ENCODE results near the gene PROZ.
"Not testable (repeated sequence)": the region's sequence is repeated elsewhere in the genome, so short reads cannot be mapped to it uniquely, and the experiment has no call there.

Gene PROZ

DNA sequence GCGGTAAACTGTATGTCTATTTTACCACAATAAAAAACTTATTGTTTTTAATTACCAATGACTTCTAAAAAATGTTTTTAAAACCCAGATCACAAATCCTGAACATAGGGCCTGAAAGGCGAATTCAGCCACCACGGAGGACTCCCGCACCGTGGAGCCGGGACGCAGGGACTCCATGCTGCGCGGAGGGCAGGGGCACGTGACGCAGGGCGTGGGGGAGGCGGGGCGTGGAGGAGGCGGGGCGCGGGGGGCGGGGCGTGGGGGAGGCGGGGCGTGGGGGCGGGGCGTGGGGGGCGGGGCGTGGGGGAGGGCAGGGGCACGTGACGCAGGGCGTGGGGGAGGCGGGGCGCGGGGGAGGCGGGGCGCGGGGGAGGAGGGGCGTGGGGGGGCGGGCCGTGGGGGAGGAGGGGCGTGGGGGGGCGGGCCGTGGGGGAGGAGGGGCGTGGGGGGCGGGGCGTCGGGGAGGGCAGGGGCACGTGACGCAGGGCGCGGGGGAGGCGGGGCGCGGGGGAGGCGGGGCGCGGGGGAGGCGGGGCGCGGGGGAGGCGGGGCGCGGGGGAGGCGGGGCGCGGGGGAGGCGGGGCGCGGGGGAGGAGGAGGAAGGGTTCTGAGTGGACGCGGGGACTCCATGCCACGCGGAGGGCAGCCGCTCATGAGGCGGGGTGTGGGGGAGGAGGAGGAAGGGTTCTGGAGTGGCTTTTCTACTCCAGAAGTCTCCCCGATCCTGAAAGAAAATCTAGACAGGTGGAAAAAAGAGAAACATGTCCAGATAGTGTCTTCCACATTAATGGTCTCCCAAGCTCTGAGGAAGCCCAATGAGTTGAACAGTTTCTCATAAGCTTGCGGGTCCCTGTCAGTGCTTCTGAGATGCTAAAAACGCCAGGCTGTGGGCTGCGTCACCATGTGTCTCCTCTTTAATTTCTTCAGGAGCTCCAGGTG, 4.4 kb upstream of the PROZ start:
- DNase-seq = peak in 54 of 58 donors; percentile 15 to 88 (median 67)

DNA sequence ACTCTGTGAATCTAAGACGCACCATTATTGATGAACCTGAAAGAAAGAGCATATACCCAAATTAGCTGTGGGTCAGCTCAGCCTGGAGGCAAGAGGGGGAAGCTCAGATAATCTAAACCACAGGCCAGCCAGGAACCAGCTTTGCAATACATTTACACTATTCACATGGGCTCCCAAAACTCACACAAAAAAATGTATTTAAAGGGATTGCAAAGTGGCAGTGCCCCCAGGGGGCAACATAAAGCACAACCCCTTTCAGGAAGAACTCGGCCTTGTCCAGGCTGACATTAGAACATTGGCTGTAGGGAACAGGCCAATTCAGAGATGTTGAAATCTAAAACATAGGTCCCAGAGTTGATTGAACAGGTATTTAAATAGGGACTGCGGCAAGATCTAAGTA, 3.2 kb upstream of the PROZ start:
- no peak for DNase-seq

DNA sequence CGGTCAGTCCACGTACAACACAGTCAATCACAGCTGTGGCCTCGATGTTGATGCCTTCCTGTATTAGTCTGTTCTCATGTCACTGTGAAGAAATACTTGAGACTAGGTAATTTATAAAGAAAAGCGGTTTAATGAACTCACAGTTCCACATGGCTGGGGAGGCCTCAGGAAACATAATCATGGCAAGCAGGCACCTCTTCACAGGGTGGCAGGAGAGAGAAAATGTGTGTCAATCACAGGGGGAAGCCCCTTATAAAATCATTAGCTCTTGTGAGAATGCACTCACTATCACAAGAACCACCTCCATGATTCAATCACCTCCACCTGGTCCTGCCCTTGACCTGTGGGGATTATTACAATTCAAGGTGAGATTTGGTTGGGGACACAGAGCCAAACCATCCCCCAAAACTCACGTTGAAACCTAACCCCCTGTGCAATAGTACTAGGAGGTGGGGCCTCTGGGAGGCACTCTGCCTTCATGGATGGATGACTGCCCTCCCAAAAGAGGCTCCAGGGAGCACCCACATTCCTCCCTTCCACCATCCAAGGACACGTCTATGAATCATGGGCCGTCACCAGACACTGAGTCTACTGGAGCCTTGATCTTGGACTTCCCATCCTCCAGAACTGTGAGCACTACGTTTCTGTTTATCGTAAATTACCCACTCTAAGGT, 2.3 kb upstream of the PROZ start:
- DNase-seq = no peak

DNA sequence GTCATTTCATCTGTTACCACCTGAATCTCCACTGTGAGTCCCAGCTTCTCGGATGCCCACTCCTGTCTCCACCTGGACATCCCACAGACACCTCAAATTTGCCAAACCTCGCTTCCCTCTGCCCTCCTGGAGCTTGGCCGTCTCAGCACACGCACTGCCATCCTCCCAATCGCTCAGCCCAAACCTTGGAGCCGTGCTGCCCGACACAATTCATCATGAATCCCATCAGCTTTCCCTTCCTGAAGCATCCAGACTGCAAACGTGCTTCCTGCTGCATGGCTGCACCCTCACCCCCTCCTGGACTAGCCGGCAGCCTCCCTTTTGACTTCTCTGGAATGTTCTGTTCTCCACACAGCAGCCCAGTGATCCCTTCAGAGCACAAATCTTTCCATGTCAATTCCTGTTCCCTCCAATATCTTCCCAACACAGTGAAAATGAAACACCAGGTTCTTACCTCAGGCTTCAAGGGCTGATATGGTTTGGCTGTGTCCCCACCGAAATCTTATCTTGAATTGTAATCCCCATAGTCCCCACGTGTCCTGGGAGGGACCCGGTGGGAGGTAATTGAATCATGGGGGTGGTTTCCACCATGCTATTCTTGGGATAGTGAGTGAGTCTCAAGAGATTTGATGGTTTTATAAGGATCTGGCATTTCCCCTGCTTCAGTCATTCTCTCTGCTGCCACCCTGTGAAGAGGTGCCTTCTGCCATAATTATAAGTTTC, 1.1 kb upstream of the PROZ start:
- DNase-seq = no peak

DNA sequence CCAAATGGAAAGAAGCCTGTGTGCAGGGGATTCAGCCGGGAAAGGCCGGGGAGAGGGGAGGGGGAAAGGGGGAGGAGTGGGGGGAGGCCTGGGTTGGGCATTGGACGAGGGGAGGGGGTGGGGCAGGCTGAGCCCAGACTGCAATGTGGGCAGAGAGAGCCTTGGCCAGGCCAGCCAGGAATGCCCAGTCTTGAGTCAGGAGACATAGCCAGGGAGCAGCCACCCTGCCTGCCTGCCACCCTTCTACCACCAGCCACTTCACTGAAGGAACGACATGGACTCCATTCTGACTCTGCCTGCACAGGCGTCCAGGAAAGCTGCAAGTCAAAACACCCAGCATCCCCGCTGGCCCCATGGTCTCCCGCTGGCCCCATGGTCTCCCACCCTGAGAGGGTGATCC, 498 bp downstream of the PROZ start:
- DNase-seq = no peak

DNA sequence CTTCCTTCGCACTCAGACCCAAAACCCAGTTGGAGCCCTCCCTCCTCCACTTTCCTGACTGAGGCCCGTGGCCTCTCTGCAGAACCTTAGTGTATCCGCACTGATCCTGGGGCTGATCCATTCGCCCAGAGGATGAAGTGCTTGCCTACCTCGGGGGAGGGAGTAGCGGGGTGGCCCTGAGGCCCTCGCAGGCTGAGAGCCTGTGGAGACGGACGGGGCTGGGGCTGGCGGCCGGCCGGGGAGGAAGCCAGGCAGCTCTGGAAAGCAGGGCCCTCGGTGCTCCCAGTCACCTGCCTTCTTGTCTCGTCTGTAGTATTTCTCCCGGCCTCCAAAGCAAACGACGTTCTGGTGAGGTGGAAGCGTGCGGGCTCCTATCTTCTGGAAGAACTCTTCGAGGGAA, 1.3 kb downstream of the PROZ start:
- no peak for DNase-seq

DNA sequence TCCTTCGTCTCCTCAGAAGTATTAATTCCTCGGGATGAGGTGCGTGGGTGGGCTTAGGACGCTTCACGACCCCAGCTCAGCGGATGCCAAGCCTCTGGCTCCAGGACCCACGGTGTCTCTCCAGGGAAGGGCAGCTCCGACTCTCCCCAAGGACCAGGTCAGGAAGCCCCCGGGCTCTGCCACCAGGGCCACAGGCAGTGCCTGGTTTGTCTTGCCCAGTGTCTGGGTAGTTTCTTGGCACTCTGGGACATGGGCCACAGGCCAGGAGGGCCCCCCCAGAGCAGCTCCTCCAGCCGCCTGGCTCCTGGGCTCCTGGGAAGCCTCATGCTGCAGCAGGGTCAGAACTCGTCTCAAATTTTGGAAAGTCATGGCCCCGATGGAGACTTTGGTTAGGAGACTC, 2.5 kb downstream of the PROZ start:
- DNase-seq = no peak

DNA sequence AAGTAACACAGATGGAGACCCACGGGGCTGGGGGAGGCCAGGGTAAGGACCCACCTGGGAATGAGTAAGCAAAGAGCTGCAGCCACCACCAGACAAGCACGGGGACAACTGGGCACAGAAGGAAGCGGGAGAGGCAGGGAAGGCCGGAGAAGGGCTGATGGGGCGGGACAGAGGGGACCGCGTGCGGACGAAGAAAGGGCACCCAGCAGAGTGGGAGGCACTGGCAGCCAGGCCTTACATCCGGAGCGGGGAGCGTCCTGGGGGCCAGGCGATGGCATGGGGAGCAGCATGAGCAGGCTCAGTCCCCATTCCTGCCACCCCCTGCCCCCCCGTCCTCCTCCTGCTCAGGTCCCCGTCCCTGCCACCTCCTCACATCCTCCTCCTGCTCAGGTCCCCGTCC, 3.0 kb downstream of the PROZ start:
- no peak for DNase-seq

DNA sequence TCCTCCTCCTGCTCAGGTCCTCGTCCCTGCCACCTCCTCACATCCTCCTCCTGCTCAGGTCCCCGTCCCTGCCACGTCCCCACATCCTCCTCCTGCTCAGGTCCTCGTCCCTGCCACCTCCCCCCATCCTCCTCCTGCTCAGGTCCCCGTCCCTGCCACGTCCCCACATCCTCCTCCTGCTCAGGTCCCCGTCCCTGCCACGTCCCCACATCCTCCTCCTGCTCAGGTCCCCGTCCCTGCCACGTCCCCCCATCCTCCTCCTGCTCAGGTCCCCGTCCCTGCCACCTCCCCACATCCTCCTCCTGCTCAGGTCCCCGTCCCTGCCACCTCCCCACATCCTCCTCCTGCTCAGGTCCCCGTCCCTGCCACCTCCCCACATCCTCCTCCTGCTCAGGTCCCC, 3.5 kb downstream of the PROZ start:
- DNase-seq = not testable (repeated sequence)

DNA sequence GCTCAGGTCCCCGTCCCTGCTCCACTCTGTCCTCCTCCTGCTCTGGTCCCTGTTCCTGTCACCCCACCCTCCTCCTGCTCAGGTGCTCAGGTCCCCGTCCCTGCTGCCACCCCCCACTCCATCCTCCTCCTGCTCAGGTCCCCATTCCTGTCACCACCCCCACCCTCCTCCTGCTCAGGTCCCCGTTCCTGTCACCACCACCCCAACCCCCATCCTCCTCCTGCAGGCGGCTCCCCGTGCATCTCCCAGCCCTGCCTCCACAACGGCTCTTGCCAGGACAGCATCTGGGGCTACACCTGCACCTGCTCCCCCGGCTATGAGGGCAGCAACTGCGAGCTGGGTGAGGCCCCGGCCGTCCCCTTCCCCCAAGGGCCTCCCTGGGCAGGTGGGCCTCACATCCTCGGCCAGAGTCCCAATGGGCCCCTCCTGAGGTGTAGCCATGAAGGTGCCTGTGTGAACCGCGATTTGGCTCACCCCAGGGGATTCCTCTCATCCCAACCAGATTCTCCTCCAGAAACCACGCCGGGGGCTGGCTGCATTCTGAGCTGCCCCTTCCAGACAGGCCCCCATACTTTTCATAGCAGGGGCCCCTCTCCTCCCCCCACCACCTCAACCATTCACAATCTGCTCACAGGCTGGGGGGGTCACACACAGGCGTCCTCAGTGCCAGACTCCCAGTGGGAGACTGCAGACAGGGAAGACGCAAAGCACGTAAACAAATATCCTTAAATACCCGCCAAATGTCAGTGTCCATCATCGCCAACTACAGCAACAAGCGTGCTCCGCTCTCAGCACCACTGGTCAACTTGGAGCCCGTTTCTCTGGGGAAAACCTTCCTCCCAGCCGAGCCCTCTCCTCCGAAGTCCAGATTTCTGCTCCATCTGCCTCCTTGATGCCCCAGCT, 4.6 kb downstream of the PROZ start:
- DNase-seq = no peak

DNA sequence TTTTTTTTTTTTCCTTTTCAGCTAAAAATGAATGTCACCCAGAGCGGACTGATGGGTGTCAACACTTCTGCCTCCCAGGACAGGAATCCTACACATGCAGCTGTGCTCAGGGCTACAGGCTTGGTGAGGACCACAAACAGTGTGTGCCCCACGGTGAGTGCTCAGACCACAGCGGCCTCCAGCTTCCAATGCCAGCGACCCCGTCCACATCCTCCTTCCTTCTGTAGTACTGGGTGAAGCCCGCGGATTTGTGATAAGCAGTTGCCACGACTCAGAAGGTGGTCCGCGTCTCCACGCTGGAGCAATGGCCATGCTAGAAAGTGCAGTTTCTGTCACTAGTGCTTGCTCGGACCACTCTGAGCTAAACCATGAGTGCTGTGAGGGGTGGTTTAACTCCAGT, 6.0 kb downstream of the PROZ start:
- DNase-seq = no peak

DNA sequence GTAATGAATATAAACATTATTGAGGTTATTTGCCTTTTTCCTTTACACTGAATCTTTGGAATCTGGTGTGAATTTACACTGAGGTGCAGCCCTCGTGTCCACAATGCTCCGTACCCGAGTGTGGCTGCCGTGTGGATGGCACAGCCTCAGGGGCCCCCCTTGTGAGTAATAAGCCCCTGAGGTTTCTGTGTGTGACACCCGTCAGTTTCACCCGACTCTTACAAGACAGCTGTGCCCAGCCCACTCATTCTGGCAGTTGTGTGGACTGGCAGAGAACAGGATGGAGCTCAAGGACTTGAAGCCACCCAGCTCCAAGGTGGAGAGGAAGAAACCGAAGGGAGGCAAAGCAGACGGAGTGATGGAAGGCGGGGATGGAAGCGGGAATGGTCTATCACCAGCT, 7.8 kb downstream of the PROZ start:
- no peak for DNase-seq

DNA sequence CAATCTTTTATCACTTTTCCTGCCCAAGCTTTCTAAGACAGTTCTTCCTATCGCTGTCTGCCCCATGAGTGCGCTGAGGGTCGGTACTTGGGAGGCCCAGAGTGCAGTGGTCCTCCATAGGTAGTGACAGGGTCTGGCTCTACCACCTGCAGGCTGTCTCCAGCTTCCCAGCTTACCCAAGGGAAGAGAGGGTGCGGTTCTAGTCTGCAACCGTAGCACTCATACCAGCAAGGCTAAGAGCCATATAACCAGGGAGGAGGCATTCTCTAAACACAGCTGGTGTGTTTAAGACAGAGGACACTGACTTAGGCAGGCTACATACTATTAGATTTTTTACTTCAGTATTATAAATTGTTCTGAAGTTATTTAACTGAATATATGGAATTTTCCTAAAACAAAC, 8.2 kb downstream of the PROZ start:
- no peak for DNase-seq

DNA sequence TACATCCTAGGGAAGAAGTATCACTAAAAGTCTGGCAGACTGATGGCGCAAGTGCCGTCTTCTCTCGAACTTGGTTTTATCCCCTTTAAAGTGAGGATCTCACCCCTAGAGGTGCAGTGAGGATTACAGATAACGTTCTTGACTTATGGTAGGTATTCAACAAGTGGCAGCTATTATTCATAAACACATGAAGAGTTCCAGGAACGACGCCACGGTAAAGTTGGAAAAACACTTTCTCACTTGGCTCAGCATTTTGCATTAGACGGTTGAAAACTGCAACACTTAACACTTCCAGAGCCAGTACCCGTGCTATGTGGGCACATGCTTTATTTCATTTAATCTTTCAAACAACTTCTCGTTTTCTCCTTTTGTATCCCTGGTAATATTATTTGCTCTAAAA, 8.7 kb downstream of the PROZ start:
- DNase-seq = no peak

DNA sequence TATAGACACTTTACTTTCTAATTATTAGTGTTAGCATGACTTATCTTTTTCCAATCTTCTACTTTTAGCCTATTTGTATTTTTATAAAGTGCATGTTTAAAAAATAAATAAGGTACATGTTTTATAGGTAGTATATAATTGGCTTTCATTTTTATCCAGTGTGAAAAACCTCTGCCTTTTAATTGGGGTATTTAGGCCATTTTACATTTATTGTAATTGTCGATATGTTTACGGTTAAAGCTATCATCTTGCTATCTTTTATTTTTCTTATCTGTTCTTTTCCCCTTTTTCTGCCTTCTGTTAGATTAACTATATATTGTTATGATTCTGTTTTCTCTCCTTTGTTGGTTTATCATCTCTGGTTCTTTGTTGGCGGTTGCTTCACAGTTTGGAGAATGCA, 9.1 kb downstream of the PROZ start:
- no peak for DNase-seq

DNA sequence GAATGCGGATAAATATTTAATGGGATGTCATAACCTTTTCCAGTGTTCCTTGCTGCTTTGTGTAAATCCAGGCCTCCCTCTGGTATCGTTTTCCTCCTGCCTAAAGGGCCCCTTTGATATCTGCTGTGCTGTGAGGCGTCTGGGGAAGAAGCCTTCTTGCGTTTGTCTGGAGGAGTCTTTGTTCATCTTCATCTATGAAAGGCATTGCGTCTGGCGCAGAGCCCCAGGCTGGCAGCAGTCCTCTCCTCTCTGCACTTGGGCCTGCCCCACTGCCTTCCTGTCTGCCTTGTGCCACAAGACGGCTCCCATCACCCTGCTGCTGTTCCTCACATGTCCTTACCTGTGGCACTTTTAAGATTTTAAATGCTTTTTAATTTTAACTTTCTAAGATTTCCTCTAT, 9.8 kb downstream of the PROZ start:
- no peak for DNase-seq

DNA sequence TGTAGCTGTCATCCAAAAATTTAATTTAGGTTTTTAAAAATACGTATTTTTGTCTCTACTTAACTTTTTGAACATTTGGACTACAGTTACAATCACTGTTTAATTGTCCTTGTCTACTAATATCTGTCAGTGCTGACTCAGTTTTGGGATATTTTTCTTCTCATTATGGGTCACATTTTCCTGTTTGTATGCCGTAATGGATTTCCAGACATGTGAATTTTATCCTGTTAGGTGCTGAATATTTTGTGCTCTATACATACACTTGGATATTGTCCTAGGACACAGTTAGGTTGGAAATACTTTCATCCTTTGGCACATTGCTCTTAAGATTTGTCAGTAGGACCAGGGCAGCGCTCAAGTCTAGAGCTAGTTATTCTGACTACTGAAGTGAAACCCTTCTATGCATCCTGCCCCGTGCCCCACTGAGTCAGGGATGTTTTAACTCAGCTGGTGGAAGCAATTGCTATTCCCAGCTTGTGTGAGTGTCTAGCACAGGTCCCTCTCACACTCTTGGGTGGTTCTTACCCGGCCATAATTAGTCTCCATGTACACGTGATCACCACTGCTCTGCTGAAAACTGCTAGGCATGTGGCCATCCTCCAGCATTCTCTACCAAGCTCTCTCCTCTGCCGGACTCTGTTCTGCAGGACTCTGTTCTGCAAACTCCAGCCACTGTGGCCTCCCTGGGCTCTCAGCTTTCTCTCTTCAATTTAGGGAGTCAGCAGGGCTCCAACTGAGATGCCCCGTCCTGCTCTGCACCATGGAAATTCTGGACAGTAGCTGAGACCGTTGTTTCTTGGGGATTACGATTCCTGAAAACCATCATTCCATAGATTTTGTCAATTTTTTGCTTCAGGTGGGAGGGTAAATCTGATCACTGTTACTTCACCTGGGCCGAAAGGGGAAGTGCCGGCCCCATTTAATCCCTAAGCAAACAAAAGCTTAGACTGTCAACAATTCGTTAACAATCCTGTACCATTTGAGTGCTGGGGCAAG, 11.1 kb downstream of the PROZ start:
- no peak for DNase-seq

DNA sequence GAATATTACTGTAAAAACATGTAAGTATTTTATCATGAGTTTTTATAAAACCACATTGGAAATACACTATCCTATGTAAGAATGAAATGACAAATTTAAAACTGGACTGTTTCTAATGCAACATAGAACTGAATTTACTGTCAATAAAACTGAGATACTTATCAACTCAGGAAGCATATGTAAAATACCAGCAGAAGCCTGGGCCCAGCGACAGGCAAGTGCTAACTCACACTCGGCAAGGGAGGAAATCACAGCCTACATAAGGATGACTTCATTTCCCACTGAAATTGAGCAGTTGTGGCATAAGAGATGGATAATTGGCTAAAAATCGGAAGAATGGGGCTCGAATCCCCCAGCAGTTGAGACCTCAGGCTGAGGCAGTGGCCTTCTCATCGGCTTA, 12.1 kb downstream of the PROZ start:
- no peak for DNase-seq

DNA sequence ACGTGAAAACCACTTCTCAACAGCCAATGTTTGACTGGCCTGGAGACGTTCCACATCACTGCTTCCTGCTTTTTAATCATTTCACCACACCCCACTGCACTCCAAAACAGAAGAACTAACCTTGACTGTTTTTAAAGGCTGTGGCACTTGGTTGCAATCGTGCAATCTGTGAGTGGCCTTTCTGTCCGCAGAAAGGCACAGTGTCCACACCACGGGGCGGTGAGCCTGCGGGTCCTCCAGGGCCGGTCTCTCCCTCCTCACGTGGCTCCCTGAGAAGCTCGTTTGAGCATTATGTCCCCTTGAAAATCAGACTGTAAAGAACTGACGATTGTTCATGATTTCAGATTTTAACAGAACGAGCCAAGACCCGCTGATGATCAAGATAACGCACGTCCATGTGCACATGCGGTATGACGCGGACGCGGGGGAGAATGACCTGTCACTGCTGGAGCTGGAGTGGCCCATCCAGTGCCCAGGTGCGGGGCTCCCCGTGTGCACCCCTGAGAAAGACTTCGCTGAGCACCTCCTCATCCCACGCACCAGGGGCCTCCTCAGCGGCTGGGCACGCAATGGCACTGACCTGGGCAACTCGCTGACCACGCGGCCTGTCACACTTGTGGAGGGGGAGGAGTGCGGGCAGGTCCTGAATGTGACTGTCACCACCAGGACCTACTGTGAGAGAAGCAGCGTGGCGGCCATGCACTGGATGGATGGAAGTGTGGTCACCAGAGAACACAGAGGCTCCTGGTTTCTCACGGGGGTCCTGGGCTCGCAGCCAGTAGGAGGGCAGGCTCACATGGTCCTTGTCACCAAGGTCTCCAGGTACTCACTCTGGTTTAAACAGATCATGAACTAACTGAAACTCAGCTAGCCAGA, 13.0 kb downstream of the PROZ start:
- no peak for DNase-seq
